GM18519 (cell line): ENCODE results near the gene IRX1.

ENCODE experiments used
- ATAC-seq: cut with Tn5 transposase; IDR thresholded peaks from one replicate; pipeline ENCODE4 v1.9.1; 2021; ENCODE audit warnings: mild to moderate bottlenecking, moderate library complexity; ENCODE audit not compliant: unreplicated experiment, low FRiP score

Gene IRX1

GRCh38 chr5:3595006-3595961, at the start of gene IRX1:
Gene IRX1 (plus strand): TSS chr5:3595832. CDS start chr5:3596106, 274 bp downstream.
- ATAC-seq: no peak

- no peak for ATAC-seq
Measured at GRCh38 chr5:3546028-3546427, 49.6 kb upstream of the IRX1 start.

- no peak for ATAC-seq
Measured at GRCh38 chr5:3564116-3564515, 31.5 kb upstream of the IRX1 start.

- no peak for ATAC-seq
Measured at GRCh38 chr5:3564827-3565518, 30.7 kb upstream of the IRX1 start.

GRCh38 chr5:3584724-3585531, 10.7 kb upstream of the IRX1 start:
- ATAC-seq: no peak

GRCh38 chr5:3590161-3590966, 5.3 kb upstream of the IRX1 start:
- ATAC-seq: no peak

- ATAC-seq: no peak
Measured at GRCh38 chr5:3590967-3591900, 4.4 kb upstream of the IRX1 start.

- no peak for ATAC-seq
Measured at GRCh38 chr5:3592298-3592697, 3.3 kb upstream of the IRX1 start.

GRCh38 chr5:3593771-3594509, 1.7 kb upstream of the IRX1 start:
- no peak for ATAC-seq

GRCh38 chr5:3594510-3595005, 1.1 kb upstream of the IRX1 start:
- no peak for ATAC-seq

GRCh38 chr5:3596261-3596825, 711 bp downstream of the IRX1 start:
- ATAC-seq: no peak

GRCh38 chr5:3596857-3597166, 1.2 kb downstream of the IRX1 start:
- ATAC-seq: no peak

GRCh38 chr5:3597167-3598007, 1.8 kb downstream of the IRX1 start:
- no peak for ATAC-seq

GRCh38 chr5:3598207-3598606, 2.6 kb downstream of the IRX1 start:
- no peak for ATAC-seq

- no peak for ATAC-seq
Measured at GRCh38 chr5:3598769-3599211, 3.2 kb downstream of the IRX1 start.

- ATAC-seq: no peak
Measured at GRCh38 chr5:3599226-3600105, 3.8 kb downstream of the IRX1 start.
